Spleen (tissue), 7 donors: ENCODE data around the gene ZNF609.

ENCODE experiments used
- CTCF ChIP-seq, 11 experiments: fragments of 200-600 bp in 7 of 11; fragments of 450-650 bp in 4 of 11; sonication (generic) in 4 of 11; IDR thresholded peaks in 8 of 11; conservative IDR thresholded peaks in 3 of 11; 1 replicate in 7 of 11; 2 replicates in 4 of 11; pipeline versions ENCODE4 v1.4.0 to v1.8.0; 2016 to 2021; ENCODE audit warnings: antibody characterized with exemption in 11 of 11, inconsistent platforms in 4 of 11, mild to moderate bottlenecking in 1 of 11
- POLR2A ChIP-seq, 3 donors: fragments of 450-650 bp; IDR thresholded peaks; one replicate each; pipeline ENCODE4 v1.5.1; 2017; ENCODE audit warnings: antibody characterized with exemption in 3 of 3, mild to moderate bottlenecking in 1 of 3
- POLR2AphosphoS5 ChIP-seq, 3 donors: sonication (generic); formaldehyde crosslinking; IDR thresholded peaks; one replicate each; pipeline ENCODE4 v1.5.1; 2017; ENCODE audit warnings: antibody characterized with exemption in 3 of 3
- donor health status: DM: no; HTN: no; CAD: no; lungs with moderate emphysema.
- donor health status: DM: no; HTN: no; CAD: no.
- donor health status: DM: no; HTN: no; CAD: no.

- TF ChIP-seq POLR2AphosphoS5 (IDR thresholded peaks at IDR 0.05) (no peak), CTCF (IDR thresholded peaks at IDR 0.05 in 8 of 11, conservative IDR thresholded peaks at IDR 0.05 in 3 of 11) (no peak), POLR2A (IDR thresholded peaks at IDR 0.05) (no peak)
Measured at GRCh38 chr15:64502151-64502550, 41.8 kb downstream of the ZNF609 start.
